GM10266 (cell line): ENCODE measurements around the gene FGFBP3.
A peak's percentile ranks its signal among the peaks of the same experiment; 100 is the strongest.

Source experiments
- DNase-seq: peaks from one replicate; pipeline ENCODE4 v3.0.0; 2012; ENCODE audit errors: extremely low spot score
- CTCF ChIP-seq: IDR thresholded peaks from 2 replicates; pipeline ENCODE4 v1.5.1; 2012; ENCODE audit warnings: mild to moderate bottlenecking, low read depth; ENCODE audit not compliant: control insufficient read depth, insufficient read depth; ENCODE audit errors: missing control alignments

FGFBP3 gene

GRCh38 chr10:91875156-91875555 is 34.1 kb downstream of the FGFBP3 start:
- no peak for DNase-seq
- no peak for TF ChIP-seq CTCF

- no peak for DNase-seq
- TF ChIP-seq CTCF = no peak
These were observed 43.7 kb downstream of the FGFBP3 start for GRCh38 chr10:91865562-91866081.

- no peak for TF ChIP-seq CTCF
- DNase-seq = no peak
These were observed 44.5 kb downstream of the FGFBP3 start for GRCh38 chr10:91864744-91865143.

- no peak for DNase-seq
- TF ChIP-seq CTCF = no peak
These were observed 45.2 kb downstream of the FGFBP3 start for GRCh38 chr10:91864099-91864498.

- no peak for DNase-seq
- TF ChIP-seq CTCF = no peak
These were observed 48.4 kb downstream of the FGFBP3 start for GRCh38 chr10:91860885-91861284.

- TF ChIP-seq CTCF = peak; percentile 11
- DNase-seq = no peak
These were observed 52.6 kb downstream of the FGFBP3 start for GRCh38 chr10:91856637-91857036.
